HG02571 (cell line): Measurements from ENCODE around the gene POLR2J2.
A peak's percentile ranks its signal among the peaks of the same experiment; 100 is the strongest.
"Not testable (repeated sequence)": the region's sequence is repeated elsewhere in the genome, so short reads cannot be mapped to it uniquely, and the experiment has no call there.

Source experiments
- ATAC-seq: cut with Tn5 transposase; IDR thresholded peaks from one replicate; pipeline ENCODE4 v1.9.1; 2021; ENCODE audit warnings: mild to moderate bottlenecking, moderate library complexity; ENCODE audit not compliant: unreplicated experiment

The POLR2J2 gene

GRCh38 chr7:102673447-102674067 is 2.1 kb upstream of the POLR2J2 start:
- ATAC-seq: not testable (repeated sequence)

GRCh38 chr7:102671956-102672307 is 469 bp upstream of the POLR2J2 start:
- ATAC-seq: peak; percentile 30

- not testable (repeated sequence) for ATAC-seq
Observed at GRCh38 chr7:102667523-102667922, 3.9 kb downstream of the POLR2J2 start.

GRCh38 chr7:102666850-102667249 is 4.6 kb downstream of the POLR2J2 start:
- not testable (repeated sequence) for ATAC-seq

- ATAC-seq: not testable (repeated sequence)
Observed at GRCh38 chr7:102664765-102665164, 6.7 kb downstream of the POLR2J2 start.

- not testable (repeated sequence) for ATAC-seq
Observed at GRCh38 chr7:102649924-102650323, 21.5 kb downstream of the POLR2J2 start, which contains the start of gene SPDYE2B. Gene SPDYE2B, plus strand, starts transcription at chr7:102650319. Its CDS starts 2,030 bp downstream, at chr7:102652349.

GRCh38 chr7:102647813-102648212 is 23.6 kb downstream of the POLR2J2 start:
- not testable (repeated sequence) for ATAC-seq

- ATAC-seq: not testable (repeated sequence)
Observed at GRCh38 chr7:102643404-102643803, 28.1 kb downstream of the POLR2J2 start.

GRCh38 chr7:102642691-102643090 is 28.8 kb downstream of the POLR2J2 start, which contains the start of gene UPK3BL1:
Gene UPK3BL1, minus strand, starts transcription at chr7:102642791. Its CDS starts 50 bp downstream, at chr7:102642741.
- not testable (repeated sequence) for ATAC-seq

- not testable (repeated sequence) for ATAC-seq
Observed at GRCh38 chr7:102638848-102639247, 32.6 kb downstream of the POLR2J2 start.

- ATAC-seq: not testable (repeated sequence)
Observed at GRCh38 chr7:102636956-102637355, 34.5 kb downstream of the POLR2J2 start.

- not testable (repeated sequence) for ATAC-seq
Observed at GRCh38 chr7:102635354-102635753, 36.1 kb downstream of the POLR2J2 start.

- ATAC-seq: not testable (repeated sequence)
Observed at GRCh38 chr7:102634299-102634698, 37.2 kb downstream of the POLR2J2 start.

- not testable (repeated sequence) for ATAC-seq
Observed at GRCh38 chr7:102630622-102631021, 40.8 kb downstream of the POLR2J2 start.

GRCh38 chr7:102627271-102627904 is 44.1 kb downstream of the POLR2J2 start:
- ATAC-seq: not testable (repeated sequence)

GRCh38 chr7:102618122-102618521 is 53.3 kb downstream of the POLR2J2 start:
- not testable (repeated sequence) for ATAC-seq

GRCh38 chr7:102616507-102617125 is 54.8 kb downstream of the POLR2J2 start, which contains the start of gene RASA4:
Gene RASA4, minus strand, starts transcription at chr7:102616756. Its CDS starts 67 bp downstream, at chr7:102616689.
- ATAC-seq: peak; percentile 64
